ENCODE results near the gene NPTXR. TPM values are rescaled to one million over a fixed set of nuclear protein-coding genes. Genes with fewer than 3 reads are reported as not detected.

Gene NPTXR
- total and polyA plus RNA-seq, 3 donors from 2014 or later: 3.9 to 14.1 (median 12.6) TPM

- intact Hi-C loops (cut with DNase I; ENCODE audit: low total_unique reads): loop anchor here (10.0 kb wide), 1 partner anchor 46 kb away; no protein-coding TSS in a partner anchor
- no peak for DNase-seq
- peaks cover 24% of the 10 kb centered on the region for H3K4me1 ChIP-seq
- no peaks in the 10 kb centered on the region for H3K27me3 ChIP-seq
- no peak for TF ChIP-seq POLR2A (IDR thresholded peaks at IDR 0.05)
- TF ChIP-seq, protein P1, sequence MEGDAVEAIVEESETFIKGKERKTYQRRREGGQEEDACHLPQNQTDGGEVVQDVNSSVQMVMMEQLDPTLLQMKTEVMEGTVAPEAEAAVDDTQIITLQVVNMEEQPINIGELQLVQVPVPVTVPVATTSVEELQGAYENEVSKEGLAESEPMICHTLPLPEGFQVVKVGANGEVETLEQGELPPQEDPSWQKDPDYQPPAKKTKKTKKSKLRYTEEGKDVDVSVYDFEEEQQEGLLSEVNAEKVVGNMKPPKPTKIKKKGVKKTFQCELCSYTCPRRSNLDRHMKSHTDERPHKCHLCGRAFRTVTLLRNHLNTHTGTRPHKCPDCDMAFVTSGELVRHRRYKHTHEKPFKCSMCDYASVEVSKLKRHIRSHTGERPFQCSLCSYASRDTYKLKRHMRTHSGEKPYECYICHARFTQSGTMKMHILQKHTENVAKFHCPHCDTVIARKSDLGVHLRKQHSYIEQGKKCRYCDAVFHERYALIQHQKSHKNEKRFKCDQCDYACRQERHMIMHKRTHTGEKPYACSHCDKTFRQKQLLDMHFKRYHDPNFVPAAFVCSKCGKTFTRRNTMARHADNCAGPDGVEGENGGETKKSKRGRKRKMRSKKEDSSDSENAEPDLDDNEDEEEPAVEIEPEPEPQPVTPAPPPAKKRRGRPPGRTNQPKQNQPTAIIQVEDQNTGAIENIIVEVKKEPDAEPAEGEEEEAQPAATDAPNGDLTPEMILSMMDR (IDR thresholded peaks at IDR 0.05): no peak
- H3K36me3 ChIP-seq (ENCODE audit: low read depth, missing control alignments): no peaks in the 10 kb centered on the region
- WGBS, 2 donors: 79 to 89% methylated on average over 5 of the region's 5 CpGs
- H3K9me3 ChIP-seq: no peaks in the 10 kb centered on the region
- H3K27ac ChIP-seq: no peak overlapping the region
- H3K4me3 ChIP-seq: no peak overlapping the region
These were observed 35.4 kb upstream of the NPTXR start for GRCh38 chr22:38879108-38879729.

DNA sequence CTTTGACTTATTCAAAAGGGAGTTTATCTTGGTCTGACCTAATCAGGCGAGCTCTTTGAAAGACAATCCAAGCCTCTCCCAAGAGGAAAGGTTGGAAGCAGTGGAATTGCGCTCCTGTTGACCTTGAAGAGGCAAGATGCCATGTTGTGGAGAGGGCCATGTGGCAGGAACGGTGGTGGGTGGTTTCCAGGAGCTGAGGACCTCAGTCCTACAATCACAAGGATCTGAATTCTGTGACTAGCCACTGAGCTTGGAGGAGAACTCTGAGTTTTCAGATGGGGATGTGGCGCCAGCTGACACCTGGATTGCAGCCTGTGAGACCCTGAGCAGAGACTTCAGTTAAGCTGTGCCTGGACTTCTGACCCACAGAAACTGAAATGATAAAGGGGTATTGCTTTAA lies 34.2 kb upstream of the NPTXR start:
- no peak for TF ChIP-seq POLR2A (IDR thresholded peaks at IDR 0.05)
- TF ChIP-seq, protein P1 (IDR thresholded peaks at IDR 0.05): no peak
- Histone ChIP-seq H3K9me3 (no peaks in the 10 kb centered on the region), H3K27ac (no peak overlapping the region), H3K4me1 (peaks cover 25% of the 10 kb centered on the region), H3K27me3 (no peaks in the 10 kb centered on the region), H3K4me3 (no peak overlapping the region), H3K36me3 (ENCODE audit: low read depth, missing control alignments) (no peaks in the 10 kb centered on the region)
- intact Hi-C loops (cut with DNase I; ENCODE audit: low total_unique reads): loop anchor here (10.0 kb wide), 1 partner anchor 47 kb away; no protein-coding TSS in a partner anchor
- WGBS, 2 donors: 91 to 98% methylated on average over 4 of the region's 4 CpGs
- DNase-seq: no peak

GRCh38 chr22:38874529-38875222 lies 30.8 kb upstream of the NPTXR start:
- WGBS, 2 donors: 91 to 92% methylated on average over 13 of the region's 13 CpGs
- no peak for DNase-seq
- H3K27ac ChIP-seq: no peak overlapping the region

DNA sequence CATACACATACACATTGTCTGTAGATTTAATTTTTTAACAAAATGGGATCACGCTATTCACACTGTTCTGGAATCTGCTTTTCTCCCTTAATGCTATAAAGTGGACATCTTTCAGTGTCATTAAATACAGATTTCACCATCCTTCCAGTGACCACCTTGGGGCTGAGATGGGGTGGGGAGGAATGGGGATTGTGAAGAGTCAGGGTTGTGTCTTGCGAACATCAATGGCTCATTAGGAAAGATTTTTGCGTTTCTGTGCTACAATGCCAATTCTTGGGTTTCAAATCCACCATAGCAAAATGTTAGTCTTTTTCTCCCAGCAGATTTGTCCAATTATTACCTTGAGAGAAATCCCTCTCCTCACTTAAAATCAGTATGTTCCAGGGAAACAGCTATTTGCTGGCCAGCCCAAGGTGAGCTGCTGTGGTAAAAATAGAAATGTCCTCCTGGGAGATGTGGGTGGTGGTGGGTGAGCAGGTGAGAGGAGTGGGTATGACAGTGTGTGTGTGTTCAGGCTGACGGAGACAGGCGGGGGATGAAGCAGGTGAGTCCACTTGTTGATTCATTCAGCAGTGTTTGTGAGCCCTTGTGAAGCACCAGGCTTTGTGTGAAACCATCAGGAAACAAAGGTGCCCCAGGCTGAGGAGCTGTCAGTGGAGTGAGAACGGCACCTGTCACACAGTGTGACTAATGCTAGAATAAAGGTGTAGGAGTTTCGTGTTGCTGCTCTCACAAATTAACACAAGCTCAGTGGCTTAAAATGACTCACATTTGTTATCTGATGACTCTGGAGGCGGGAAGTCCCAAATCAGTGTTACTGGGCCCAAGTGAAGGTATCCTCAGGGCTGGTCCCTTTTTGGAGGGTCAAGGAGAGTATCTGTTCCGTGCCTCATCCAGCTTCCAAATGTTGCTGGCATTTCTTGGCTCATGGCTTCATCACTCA lies 29.9 kb upstream of the NPTXR start:
- H3K9me3 ChIP-seq: no peaks in the 10 kb centered on the region
- DNase-seq: no peak
- no peak for TF ChIP-seq POLR2A (IDR thresholded peaks at IDR 0.05)
- TF ChIP-seq, protein P1 (IDR thresholded peaks at IDR 0.05): no peak
- no peaks in the 10 kb centered on the region for H3K27me3 ChIP-seq
- peak overlapping the region; percentile 93 to 96 for H3K27ac ChIP-seq
- no peaks in the 10 kb centered on the region for H3K36me3 ChIP-seq (ENCODE audit: low read depth, missing control alignments)
- intact Hi-C loops (cut with DNase I; ENCODE audit: low total_unique reads): loop anchor here (10.0 kb wide), 1 partner anchor 51 kb away; no protein-coding TSS in a partner anchor
- H3K4me3 ChIP-seq: peak overlapping the region; percentile 87 to 91
- 70 to 72% methylated on average over 9 of the region's 9 CpGs for WGBS, 2 donors
- H3K4me1 ChIP-seq: peaks cover 23% of the 10 kb centered on the region

More at GRCh38 chr22:38874529-38875222, 30.8 kb upstream of the NPTXR start:
- H3K9me3 ChIP-seq: no peaks in the 10 kb centered on the region
- TF ChIP-seq, protein P1 (IDR thresholded peaks at IDR 0.05): no peak
- TF ChIP-seq POLR2A (IDR thresholded peaks at IDR 0.05): no peak
- H3K27me3 ChIP-seq: no peaks in the 10 kb centered on the region
- intact Hi-C loops (cut with DNase I; ENCODE audit: low total_unique reads): loop anchor here (10.0 kb wide), 1 partner anchor 50 kb away; no protein-coding TSS in a partner anchor
- H3K4me3 ChIP-seq: no peak overlapping the region
- H3K36me3 ChIP-seq (ENCODE audit: low read depth, missing control alignments): no peaks in the 10 kb centered on the region
- H3K4me1 ChIP-seq: peaks cover 15% of the 10 kb centered on the region
